GM18868 (cell line): ENCODE data around the gene MUTYH.
"Not testable (repeated sequence)": the region's sequence is repeated elsewhere in the genome, so short reads cannot be mapped to it uniquely, and the experiment has no call there.

ENCODE experiments used
- ATAC-seq: cut with Tn5 transposase; IDR thresholded peaks from one replicate; pipeline ENCODE4 v1.9.1; 2021; ENCODE audit warnings: mild to moderate bottlenecking, moderate library complexity; ENCODE audit not compliant: unreplicated experiment

MUTYH gene

GRCh38 chr1:45339789-45340558, at the start of gene MUTYH, which contains the start of gene TOE1:
TSS of gene MUTYH (minus strand) at chr1:45340440. CDS start at chr1:45334505, 5,935 bp downstream.
TSS of gene TOE1 (plus strand) at chr1:45340170. CDS start at chr1:45340253, 83 bp downstream.
- ATAC-seq = peak; percentile 85

GRCh38 chr1:45386219-45386618, 46.0 kb upstream of the MUTYH start:
- ATAC-seq = no peak

- no peak for ATAC-seq
These were observed 45.1 kb upstream of the MUTYH start for GRCh38 chr1:45385302-45385701.

- not testable (repeated sequence) for ATAC-seq
These were observed 44.0 kb upstream of the MUTYH start for GRCh38 chr1:45384213-45384612.

GRCh38 chr1:45383191-45383590, 43.0 kb upstream of the MUTYH start:
- ATAC-seq = no peak

GRCh38 chr1:45381243-45381642, 41.0 kb upstream of the MUTYH start:
- no peak for ATAC-seq

GRCh38 chr1:45380730-45381129, 40.5 kb upstream of the MUTYH start:
- no peak for ATAC-seq

- no peak for ATAC-seq
These were observed 39.9 kb upstream of the MUTYH start for GRCh38 chr1:45380125-45380524.

- ATAC-seq = no peak
These were observed 39.3 kb upstream of the MUTYH start for GRCh38 chr1:45379524-45379923.

GRCh38 chr1:45378184-45378583, 37.9 kb upstream of the MUTYH start:
- ATAC-seq = no peak

GRCh38 chr1:45375104-45376090, 35.2 kb upstream of the MUTYH start:
- ATAC-seq = no peak

GRCh38 chr1:45373573-45373972, 33.3 kb upstream of the MUTYH start:
- no peak for ATAC-seq

GRCh38 chr1:45370575-45370974, 30.3 kb upstream of the MUTYH start:
- ATAC-seq = peak; percentile 69

- ATAC-seq = peak; percentile 79
These were observed 24.8 kb upstream of the MUTYH start for GRCh38 chr1:45365051-45365450.

GRCh38 chr1:45364294-45364693, 24.1 kb upstream of the MUTYH start:
- no peak for ATAC-seq

- ATAC-seq = not testable (repeated sequence)
These were observed 20.7 kb upstream of the MUTYH start for GRCh38 chr1:45360981-45361380.

GRCh38 chr1:45359882-45360513, 19.8 kb upstream of the MUTYH start:
- no peak for ATAC-seq

GRCh38 chr1:45356186-45356585, 15.9 kb upstream of the MUTYH start:
- ATAC-seq = no peak

- no peak for ATAC-seq
These were observed 15.4 kb upstream of the MUTYH start for GRCh38 chr1:45355683-45356082.

- ATAC-seq = no peak
These were observed 14.6 kb upstream of the MUTYH start for GRCh38 chr1:45354838-45355237.

- ATAC-seq = no peak
These were observed 13.4 kb upstream of the MUTYH start for GRCh38 chr1:45353685-45354084.
